GM18519 (cell line): ENCODE measurements around the gene PLD1.
"Not testable (repeated sequence)": the region's sequence is repeated elsewhere in the genome, so short reads cannot be mapped to it uniquely, and the experiment has no call there.

Experiments
- ATAC-seq: cut with Tn5 transposase; IDR thresholded peaks from one replicate; pipeline ENCODE4 v1.9.1; 2021; ENCODE audit warnings: mild to moderate bottlenecking, moderate library complexity; ENCODE audit not compliant: unreplicated experiment, low FRiP score

PLD1 gene

DNA sequence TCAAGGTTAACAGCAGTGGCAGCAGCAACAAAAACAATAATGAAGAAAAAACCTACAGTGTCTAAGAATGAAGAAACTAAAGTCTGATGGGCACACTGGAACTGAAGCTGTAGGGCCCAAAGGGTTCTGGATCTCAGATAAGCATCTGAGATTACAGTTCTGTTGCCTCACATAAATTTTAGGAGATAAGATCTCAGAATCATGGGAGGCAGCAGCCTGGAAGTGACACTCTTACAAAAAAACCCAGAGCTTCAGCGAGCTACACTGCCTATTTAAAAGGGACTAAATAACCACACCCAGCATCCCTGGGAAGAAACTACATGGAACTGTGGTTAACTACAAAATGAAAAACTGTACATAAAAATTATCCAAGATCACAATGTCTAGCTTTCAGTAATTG lies 61.2 kb downstream of the PLD1 start:
- no peak for ATAC-seq

- no peak for ATAC-seq
Observed at GRCh38 chr3:171748064-171748924, 62.0 kb downstream of the PLD1 start.

GRCh38 chr3:171747223-171747920 lies 62.9 kb downstream of the PLD1 start:
- ATAC-seq = no peak

- not testable (repeated sequence) for ATAC-seq
Observed at GRCh38 chr3:171746320-171747222, 63.7 kb downstream of the PLD1 start.

GRCh38 chr3:171745577-171746319 lies 64.5 kb downstream of the PLD1 start:
- ATAC-seq = no peak

DNA sequence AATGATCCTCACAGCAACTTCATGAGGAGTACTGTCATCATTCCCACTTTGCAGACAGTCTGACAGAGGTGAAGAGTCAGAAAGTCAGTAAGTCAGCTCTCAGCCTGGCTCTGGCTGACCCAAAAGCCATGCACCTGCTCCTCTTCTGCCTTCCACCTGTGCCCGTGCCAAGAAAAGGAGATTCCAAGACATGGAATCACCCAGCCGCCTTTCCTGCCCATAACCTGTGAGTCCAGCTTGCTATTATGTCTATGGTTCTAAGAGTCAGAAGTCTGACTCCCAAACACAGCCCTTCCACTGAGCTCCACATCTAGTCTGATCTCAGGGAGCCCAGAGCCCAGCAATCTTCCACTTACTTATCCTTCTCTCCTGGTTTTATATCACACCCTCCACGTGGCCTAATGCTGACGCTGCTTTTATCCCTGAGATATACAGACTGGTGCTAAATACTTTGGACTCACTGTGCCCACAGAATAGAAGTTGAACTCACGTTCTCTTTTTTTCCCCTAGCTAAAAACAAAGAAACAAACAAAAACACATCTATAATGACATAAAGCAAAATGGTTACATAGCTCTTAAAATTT lies 66.0 kb downstream of the PLD1 start:
- no peak for ATAC-seq

GRCh38 chr3:171743327-171744157 lies 66.7 kb downstream of the PLD1 start:
- ATAC-seq = no peak

GRCh38 chr3:171741377-171741776 lies 68.9 kb downstream of the PLD1 start:
- ATAC-seq = no peak

DNA sequence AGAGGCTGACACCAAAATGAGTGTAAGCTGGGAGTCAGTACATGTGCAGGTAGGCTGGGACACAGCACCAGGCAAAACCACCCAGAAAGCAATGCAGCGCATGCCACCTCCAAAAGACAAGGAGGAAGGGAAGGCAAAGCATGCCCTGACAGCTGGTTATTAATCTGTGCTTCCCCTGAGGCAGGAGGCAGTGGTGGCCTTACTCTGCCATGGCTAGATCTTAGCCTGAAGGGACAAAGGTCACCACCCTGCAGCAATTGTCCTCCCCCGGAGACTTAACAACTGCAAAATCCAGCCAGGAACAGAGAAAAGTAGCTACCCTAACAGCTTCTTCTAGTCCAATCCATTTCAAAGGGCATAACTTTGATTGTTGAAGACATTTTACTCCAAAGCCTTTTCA lies 73.7 kb downstream of the PLD1 start:
- ATAC-seq = no peak

DNA sequence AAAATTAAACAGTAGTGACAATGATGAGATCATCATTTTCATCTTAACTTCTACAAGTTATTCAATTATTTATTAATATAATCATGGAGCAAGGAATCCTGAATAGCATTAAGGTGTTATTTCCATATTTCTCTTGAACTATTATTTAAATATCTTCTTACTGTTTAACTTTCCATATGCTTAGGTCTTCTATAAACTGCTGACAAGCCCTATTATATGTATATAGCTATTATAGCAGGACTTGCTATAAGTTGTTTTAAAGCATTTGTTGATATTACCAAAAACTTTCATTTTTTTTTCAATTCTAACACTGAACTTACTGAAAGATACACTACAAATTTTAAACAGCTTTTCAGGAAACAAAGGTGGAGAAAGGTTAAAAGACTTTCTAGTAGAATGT lies 76.7 kb downstream of the PLD1 start:
- no peak for ATAC-seq

GRCh38 chr3:171732756-171733155 lies 77.5 kb downstream of the PLD1 start:
- ATAC-seq = no peak

DNA sequence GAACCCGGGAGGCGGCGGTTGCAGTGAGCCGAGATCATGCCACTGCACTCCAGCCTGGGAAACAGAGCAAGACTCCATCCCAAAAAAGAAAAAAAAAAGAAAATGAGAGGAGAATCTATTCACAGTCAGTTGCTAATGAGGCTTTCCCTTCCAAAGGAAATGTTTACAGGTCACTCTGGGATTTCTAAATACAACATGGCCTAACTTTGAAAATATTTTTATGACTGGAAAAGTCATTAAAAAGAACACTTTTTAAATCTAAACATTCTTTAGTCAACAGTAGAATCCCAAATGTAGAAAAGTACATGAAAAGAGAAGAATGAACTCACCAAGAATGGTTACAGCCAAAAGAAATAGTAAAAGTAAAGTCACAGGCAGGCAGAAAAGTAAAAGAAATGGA lies 78.6 kb downstream of the PLD1 start:
- no peak for ATAC-seq

DNA sequence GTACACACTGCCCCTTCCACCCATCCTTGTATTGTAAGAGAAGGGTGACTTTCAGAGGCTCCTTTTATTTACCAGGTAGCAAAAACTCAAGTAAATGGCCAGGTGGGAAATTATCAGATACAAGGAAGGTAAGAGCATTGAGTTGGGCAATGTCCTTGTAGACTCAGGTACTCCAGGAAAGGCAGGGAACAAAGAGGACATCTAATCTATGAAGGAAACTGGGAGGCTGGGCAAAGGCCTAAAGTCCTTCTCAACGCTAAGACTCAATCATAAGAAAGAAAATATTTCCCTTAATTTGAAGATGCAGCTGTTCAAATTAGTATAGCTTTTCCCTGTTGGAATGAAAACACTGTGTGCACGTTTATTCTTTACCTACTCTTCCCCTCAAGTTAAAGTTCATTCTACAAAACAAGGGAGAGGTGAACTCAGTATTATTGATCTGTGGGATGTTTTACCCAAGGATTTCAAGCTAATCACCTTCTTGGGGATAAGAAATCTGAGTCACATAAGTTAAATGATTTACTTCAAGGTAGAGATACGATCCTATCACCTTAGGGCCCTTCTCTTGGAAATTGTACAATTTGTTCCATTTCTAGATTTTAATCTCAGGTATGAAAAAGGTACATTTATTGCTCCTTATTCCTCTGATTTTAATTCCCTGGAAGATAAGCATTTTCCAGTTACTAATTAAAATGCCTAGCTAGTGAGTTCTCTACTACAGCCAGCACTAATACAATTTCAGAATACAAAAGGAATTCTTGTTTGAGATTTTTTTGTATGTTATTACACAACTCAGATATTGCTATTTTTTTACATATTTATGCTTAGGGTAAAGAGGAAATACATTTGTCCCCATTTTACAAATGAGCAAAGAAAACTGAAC lies 80.6 kb downstream of the PLD1 start:
- ATAC-seq = no peak

DNA sequence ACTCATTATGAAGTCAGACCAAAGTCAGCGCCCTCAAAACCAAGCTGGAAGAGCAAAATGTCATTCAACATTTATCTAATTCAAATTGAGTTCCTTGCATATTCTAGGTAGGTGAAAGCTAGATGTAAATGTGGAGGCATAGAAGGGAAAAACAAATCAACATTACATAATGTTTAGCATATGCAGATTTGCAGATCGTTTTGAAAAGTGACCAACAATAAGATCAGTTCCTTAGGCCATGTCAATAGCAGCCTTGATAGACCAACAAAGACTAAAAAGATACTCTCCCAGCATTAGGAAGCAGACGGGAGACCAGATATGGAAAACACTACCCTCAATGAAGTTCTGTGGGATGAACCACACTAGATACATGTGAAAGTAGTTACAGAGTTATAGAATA lies 83.0 kb downstream of the PLD1 start:
- ATAC-seq = no peak

DNA sequence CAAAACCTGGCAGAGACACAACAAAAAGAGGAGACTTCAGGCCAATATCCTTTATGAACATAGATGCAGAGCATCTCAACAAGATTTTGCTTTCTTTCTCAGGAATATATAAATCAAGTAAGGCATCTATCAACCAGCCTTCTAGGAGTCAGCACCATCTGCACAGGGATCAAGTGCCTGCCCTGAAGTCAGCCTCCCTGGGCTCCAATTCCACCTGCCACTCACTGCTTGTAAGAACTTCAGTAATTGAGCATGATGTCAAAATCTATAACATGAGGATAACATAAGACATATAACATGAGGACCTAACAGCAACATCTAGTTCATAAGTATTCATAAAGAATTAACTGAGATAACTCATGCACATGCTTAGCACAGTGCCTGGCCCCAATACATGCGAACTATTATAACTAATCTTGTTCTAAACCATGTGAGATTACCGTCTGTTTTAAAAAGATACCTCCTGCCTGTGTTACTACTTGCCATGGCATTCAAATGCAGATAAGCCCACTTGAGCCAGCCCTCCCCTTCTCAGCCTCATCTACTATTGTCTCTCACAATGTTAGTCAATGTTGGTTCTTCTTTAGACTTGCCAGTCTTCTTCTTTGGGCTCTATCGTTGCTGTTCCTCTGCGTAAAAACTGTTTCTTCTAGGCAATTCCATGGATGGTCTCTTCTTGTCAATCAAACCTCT lies 91.6 kb downstream of the PLD1 start:
- ATAC-seq = no peak

- ATAC-seq = no peak
Observed at GRCh38 chr3:171715155-171715554, 95.1 kb downstream of the PLD1 start.

DNA sequence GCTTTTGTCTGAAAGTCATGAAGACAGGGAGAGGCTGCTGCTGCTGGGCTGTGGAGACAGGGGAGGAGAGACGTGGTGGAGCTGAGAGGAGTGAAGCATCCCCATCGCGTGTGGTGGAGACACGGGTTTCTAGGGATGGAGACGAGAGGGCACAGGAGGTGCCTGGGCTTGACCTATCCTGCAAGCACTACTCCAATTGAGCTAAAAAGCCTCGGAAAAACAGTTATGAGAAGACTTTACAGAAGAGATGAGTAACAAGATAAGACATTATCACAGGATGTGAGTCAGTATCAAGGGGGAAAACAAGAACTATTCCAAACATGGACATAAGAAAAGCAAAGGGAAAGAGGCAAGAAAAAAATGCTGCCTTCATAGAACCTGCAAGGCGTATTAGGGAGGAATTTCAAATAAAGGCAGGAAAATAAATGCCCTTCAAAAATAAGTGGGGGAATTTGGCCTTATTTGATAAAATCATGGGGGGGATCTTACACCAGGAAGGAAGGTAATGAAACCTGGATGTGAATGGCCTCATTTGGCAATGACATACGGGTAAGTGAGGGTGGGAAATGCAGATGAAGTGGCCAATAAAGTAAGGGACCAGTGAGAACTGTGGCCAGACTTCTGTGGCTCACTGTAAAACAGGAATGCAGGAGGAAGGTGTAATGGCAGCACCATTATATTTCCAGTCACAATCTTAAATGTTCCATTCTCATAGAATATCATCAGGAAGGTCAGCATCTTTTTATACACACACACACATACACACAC lies 97.9 kb downstream of the PLD1 start:
- ATAC-seq = no peak
